RWPE2 (cell line): ENCODE results near the gene VMA21.
A peak's percentile ranks its signal among the peaks of the same experiment; 100 is the strongest.

Source experiments
- ATAC-seq: fragments of 200-7000 bp; cut with Tn5 transposase; 3 replicates; pipeline ENCODE4 v1.9.1; 2021; ENCODE audit warnings: low read depth
- DNase-seq: peaks from one replicate; pipeline ENCODE4 v3.0.0-alpha.2; 2020; ENCODE audit warnings: low spot score
- H3K27ac ChIP-seq: fragments of 450-650 bp; 2 replicates; pipeline ENCODE4 v1.5.1; 2017; ENCODE audit warnings: mild to moderate bottlenecking; ENCODE audit not compliant: poor library complexity, severe bottlenecking
- H3K27me3 ChIP-seq: fragments of 250-450 bp; sonication (Bioruptor Pico); 2 replicates; pipeline ENCODE4 v1.5.1; 2021; ENCODE audit warnings: mild to moderate bottlenecking, moderate library complexity; ENCODE audit not compliant: insufficient read depth, poor library complexity, severe bottlenecking
- H3K36me3 ChIP-seq: fragments of 250-450 bp; sonication (Bioruptor Pico); 2 replicates; pipeline ENCODE4 v1.5.1; 2020; ENCODE audit warnings: low read depth, mild to moderate bottlenecking, moderate library complexity
- H3K4me1 ChIP-seq: fragments of 250-450 bp; sonication (Bioruptor Pico); 2 replicates; pipeline ENCODE4 v1.5.1; 2021; ENCODE audit warnings: mild to moderate bottlenecking, moderate library complexity; ENCODE audit not compliant: insufficient read depth, poor library complexity, severe bottlenecking
- H3K4me3 ChIP-seq: fragments of 250-450 bp; sonication (Bioruptor Pico); 2 replicates; pipeline ENCODE4 v1.5.1; 2021; ENCODE audit warnings: mild to moderate bottlenecking, moderate library complexity; ENCODE audit not compliant: severe bottlenecking
- H3K9me3 ChIP-seq: fragments of 250-450 bp; sonication (Bioruptor Pico); 2 replicates; pipeline ENCODE4 v1.5.1; 2021; ENCODE audit warnings: mild to moderate bottlenecking, moderate library complexity; ENCODE audit not compliant: severe bottlenecking
- CTCF ChIP-seq: fragments of 450-650 bp; IDR thresholded peaks from one replicate; pipeline ENCODE4 v1.5.1; 2017; ENCODE audit warnings: mild to moderate bottlenecking, moderate library complexity; ENCODE audit not compliant: poor library complexity, severe bottlenecking

Gene VMA21

GRCh38 chrX:151393514-151393913, 3.5 kb upstream of the VMA21 start:
- no peak for DNase-seq
- ATAC-seq: no peak
- no peaks in the 10 kb centered on the region for H3K9me3 ChIP-seq
- H3K4me3 ChIP-seq: no peak overlapping the region
- H3K4me1 ChIP-seq: no peaks in the 10 kb centered on the region
- no peak overlapping the region for H3K27ac ChIP-seq
- no peaks in the 10 kb centered on the region for H3K27me3 ChIP-seq
- TF ChIP-seq CTCF: no peak
- no peaks in the 10 kb centered on the region for H3K36me3 ChIP-seq

DNA sequence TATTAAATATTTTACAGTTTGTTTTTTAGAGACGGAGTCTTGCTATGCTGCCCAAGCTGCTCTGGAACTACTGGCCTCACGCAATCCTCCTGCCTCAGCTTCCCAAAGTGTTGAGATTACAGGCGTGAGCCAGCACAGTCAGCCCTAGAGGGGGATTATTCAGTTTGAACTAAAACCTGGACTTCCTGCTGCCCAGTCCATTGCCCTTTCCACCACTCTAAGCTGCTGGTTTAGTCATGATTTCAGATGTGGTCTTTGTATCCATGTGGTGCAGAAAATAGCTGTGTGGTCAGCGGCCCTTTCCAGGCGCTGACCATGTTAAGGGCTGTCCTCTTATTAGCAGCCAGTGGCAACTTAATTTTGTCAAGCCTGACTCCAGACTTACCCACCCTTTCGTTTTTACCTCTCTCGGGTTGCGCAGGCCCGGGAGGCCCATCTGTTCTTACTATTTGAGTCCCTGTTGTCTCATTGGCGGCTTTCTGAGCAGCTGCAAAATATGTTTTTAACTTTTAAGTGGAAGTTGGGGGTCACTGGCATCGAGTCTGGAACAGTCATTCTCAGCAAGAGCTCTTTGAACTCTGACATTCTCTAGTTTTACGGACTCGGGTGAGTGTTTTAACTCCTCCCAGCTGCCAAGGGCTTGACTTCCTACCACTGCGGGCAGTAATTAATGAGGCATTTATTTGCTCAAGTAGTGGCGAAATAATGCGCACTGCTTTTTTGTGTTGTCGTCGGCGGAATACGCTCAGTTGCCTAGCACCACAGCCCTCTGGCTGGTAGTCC, 773 bp upstream of the VMA21 start:
- Histone ChIP-seq H3K36me3 (no peaks in the 10 kb centered on the region), H3K27me3 (no peaks in the 10 kb centered on the region), H3K9me3 (no peaks in the 10 kb centered on the region), H3K27ac (peak overlapping the region; percentile 58), H3K4me3 (peak overlapping the region; percentile 52), H3K4me1 (no peaks in the 10 kb centered on the region)
- ATAC-seq (peak; percentile 47), DNase-seq (no peak)
- TF ChIP-seq CTCF: no peak

GRCh38 chrX:151397741-151398070, 700 bp downstream of the VMA21 start:
- no peaks in the 10 kb centered on the region for H3K36me3 ChIP-seq
- no peak for DNase-seq
- peak overlapping the region; percentile 52 for H3K4me3 ChIP-seq
- ATAC-seq: 0 out of 3 replicates have a peak, but pooled peaks have one; percentile 21
- H3K9me3 ChIP-seq: no peaks in the 10 kb centered on the region
- TF ChIP-seq CTCF: no peak
- no peaks in the 10 kb centered on the region for H3K27me3 ChIP-seq
- peak overlapping the region; percentile 58 for H3K27ac ChIP-seq
- no peaks in the 10 kb centered on the region for H3K4me1 ChIP-seq

GRCh38 chrX:151398346-151398745, 1.3 kb downstream of the VMA21 start:
- no peaks in the 10 kb centered on the region for H3K9me3 ChIP-seq
- no peaks in the 10 kb centered on the region for H3K27me3 ChIP-seq
- no peak for DNase-seq
- H3K4me3 ChIP-seq: no peak overlapping the region
- H3K36me3 ChIP-seq: no peaks in the 10 kb centered on the region
- no peaks in the 10 kb centered on the region for H3K4me1 ChIP-seq
- H3K27ac ChIP-seq: no peak overlapping the region
- no peak for TF ChIP-seq CTCF
- no peak for ATAC-seq

- no peak overlapping the region for H3K27ac ChIP-seq
- ATAC-seq (no peak), DNase-seq (no peak)
These were observed 5.8 kb downstream of the VMA21 start for GRCh38 chrX:151402719-151403390.

More at GRCh38 chrX:151402719-151403390, 5.8 kb downstream of the VMA21 start:
- Histone ChIP-seq H3K36me3 (peaks cover 12% of the 10 kb centered on the region; the same call in 1 of the 2 replicates), H3K4me1 (no peaks in the 10 kb centered on the region), H3K4me3 (no peak overlapping the region), H3K27me3 (no peaks in the 10 kb centered on the region), H3K9me3 (no peaks in the 10 kb centered on the region)
- no peak for TF ChIP-seq CTCF
